Renal pelvis (tissue), 4 donors: ENCODE results near the gene LYRM9. TPM values are rescaled to one million over a fixed set of nuclear protein-coding genes. Genes with fewer than 3 reads are reported as not detected.
"Not testable (repeated sequence)": the region's sequence is repeated elsewhere in the genome, so short reads cannot be mapped to it uniquely, and the experiment has no call there.

Experiments
- DNase-seq: peaks from one replicate; pipeline ENCODE4 v3.0.0-alpha.2; 2013
- polyA plus RNA-seq, 3 donors: library from polyadenylated mRNA; unstranded; fragments of 120-200 nt; gene quantifications; one replicate each; pipeline ENCODE4 v1.2.1, GENCODE V29; 2013; ENCODE audit not compliant: insufficient read length in 3 of 3

LYRM9 gene
- polyA plus RNA-seq, 3 donors = 22.4 to 30.3 (median 25.4) TPM

- no peak for DNase-seq
Observed at GRCh38 chr17:27912964-27913363, 19.8 kb upstream of the LYRM9 start.

- DNase-seq = not testable (repeated sequence)
Observed at GRCh38 chr17:27912299-27912698, 19.1 kb upstream of the LYRM9 start.

GRCh38 chr17:27907976-27908558 lies 14.9 kb upstream of the LYRM9 start:
- DNase-seq = no peak

GRCh38 chr17:27906623-27907022 lies 13.5 kb upstream of the LYRM9 start:
- no peak for DNase-seq

- no peak for DNase-seq
Observed at GRCh38 chr17:27906226-27906580, 13.0 kb upstream of the LYRM9 start.

- DNase-seq = no peak
Observed at GRCh38 chr17:27905447-27906225, 12.5 kb upstream of the LYRM9 start.

GRCh38 chr17:27904534-27905446 lies 11.6 kb upstream of the LYRM9 start:
- no peak for DNase-seq

- no peak for DNase-seq
Observed at GRCh38 chr17:27904114-27904513, 10.9 kb upstream of the LYRM9 start.

GRCh38 chr17:27899525-27899924 lies 6.4 kb upstream of the LYRM9 start:
- DNase-seq = no peak

GRCh38 chr17:27898096-27898495 lies 4.9 kb upstream of the LYRM9 start:
- DNase-seq = no peak

GRCh38 chr17:27896701-27897100 lies 3.5 kb upstream of the LYRM9 start:
- no peak for DNase-seq

- DNase-seq = no peak
Observed at GRCh38 chr17:27895940-27896535, 2.9 kb upstream of the LYRM9 start.

GRCh38 chr17:27895123-27895895 lies 2.1 kb upstream of the LYRM9 start:
- no peak for DNase-seq

GRCh38 chr17:27893841-27894503 lies 807 bp upstream of the LYRM9 start:
- no peak for DNase-seq

- no peak for DNase-seq
Observed at GRCh38 chr17:27892542-27892865, 661 bp downstream of the LYRM9 start.

- no peak for DNase-seq
Observed at GRCh38 chr17:27891841-27892240, 1.3 kb downstream of the LYRM9 start.

- DNase-seq = no peak
Observed at GRCh38 chr17:27889711-27890251, 3.4 kb downstream of the LYRM9 start.

- DNase-seq = peak; percentile 44
Observed at GRCh38 chr17:27888945-27889344, 4.2 kb downstream of the LYRM9 start.

GRCh38 chr17:27888067-27888466 lies 5.1 kb downstream of the LYRM9 start:
- DNase-seq = no peak

- not testable (repeated sequence) for DNase-seq
Observed at GRCh38 chr17:27886348-27886906, 6.7 kb downstream of the LYRM9 start.
